MCF 10A (cell line): Measurements from ENCODE around the gene MCM5. TPM values are rescaled to one million over a fixed set of nuclear protein-coding genes. Genes with fewer than 3 reads are reported as not detected.

Source experiments
- BruUV-seq: library from RNA; stranded (reverse); fragments of 400-500 nt; replicated peaks from 2 replicates; lab custom pipeline; 2021; lab: Mats Ljungman, UMichigan
- CTCF ChIA-PET: fragments of 300-600 bp; sonication (Branson Sonifier 250); formaldehyde crosslinking; extraction: SDS; loops from one replicate; lab custom pipeline; 2021; ENCODE audit warnings: antibody characterized with exemption, inconsistent platforms; lab: Yijun Ruan, JAX
- POLR2A ChIA-PET: fragments of 300-600, 350-650 bp; sonication (Branson Sonifier 250); formaldehyde crosslinking; extraction: SDS; loops from one replicate; lab custom pipeline; 2020; ENCODE audit warnings: antibody characterized with exemption, inconsistent platforms; lab: Yijun Ruan, JAX
- DNase-seq: peaks from one replicate; pipeline ENCODE4 v3.0.0-alpha.2; 2018; ENCODE audit not compliant: unreplicated experiment
- H3K27ac Mint-ChIP-seq: one replicate; pipeline ENCODE4 v1.8.0; 2022; ENCODE audit warnings: mild to moderate bottlenecking, low read depth, mixed read lengths; ENCODE audit not compliant: unreplicated experiment
- H3K27me3 Mint-ChIP-seq: one replicate; pipeline ENCODE4 v1.8.0; 2022; ENCODE audit warnings: mixed read lengths; ENCODE audit not compliant: insufficient read depth, unreplicated experiment
- H3K36me3 Mint-ChIP-seq: one replicate; pipeline ENCODE4 v1.8.0; 2022; ENCODE audit warnings: mild to moderate bottlenecking, moderate library complexity, mixed read lengths; ENCODE audit not compliant: insufficient read depth, unreplicated experiment
- H3K4me1 Mint-ChIP-seq: one replicate; pipeline ENCODE4 v1.8.0; 2022; ENCODE audit warnings: mixed read lengths; ENCODE audit not compliant: insufficient read depth, unreplicated experiment
- H3K4me3 Mint-ChIP-seq: one replicate; pipeline ENCODE4 v1.8.0; 2022; ENCODE audit warnings: mild to moderate bottlenecking, moderate library complexity, mixed read lengths; ENCODE audit not compliant: unreplicated experiment
- H3K9me3 Mint-ChIP-seq: one replicate; pipeline ENCODE4 v1.8.0; 2022; ENCODE audit warnings: mixed read lengths; ENCODE audit not compliant: unreplicated experiment
- intact Hi-C: fragments of 100-400 bp; cut with micrococcal nuclease; formaldehyde crosslinking; loops from 2 replicates; pipeline ENCODE4 v1.14.1; 2022
- total RNA-seq: library from RNA; stranded (reverse); gene quantifications from 2 replicates; pipeline ENCODE4 v1.2.3, GENCODE V29; 2022
- TF ChIP-seq, protein P1 (sequence below): fragments of 200-600 bp; IDR thresholded peaks from one replicate; pipeline ENCODE4 v1.8.0; 2022; ENCODE audit warnings: antibody characterized with exemption, mild to moderate bottlenecking; ENCODE audit not compliant: unreplicated experiment

Gene MCM5
- total RNA-seq, 1 experiment from 2014 or later, result 35.0 TPM

DNA sequence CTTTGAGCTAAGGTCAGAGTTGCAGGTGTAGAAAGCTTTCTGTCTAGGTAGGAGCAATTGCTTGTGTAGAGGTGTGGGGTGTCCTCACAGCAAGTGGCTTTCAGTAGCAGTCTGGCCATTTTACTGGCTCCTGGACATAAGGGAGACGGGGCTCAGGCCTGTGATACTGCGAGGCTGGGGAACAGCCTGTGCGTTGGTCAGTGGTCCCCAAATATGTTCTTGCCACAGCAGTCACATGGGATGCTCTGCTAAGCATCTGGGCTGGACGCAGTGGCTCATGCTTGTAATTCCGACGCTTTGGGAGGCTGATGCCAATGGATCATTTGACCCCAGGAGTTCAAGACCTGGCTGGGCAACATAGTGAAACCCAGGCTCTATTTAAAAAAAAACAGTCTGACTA lies 1.9 kb downstream of the MCM5 start:
- no peaks in the 10 kb centered on the region for H3K9me3 Mint-ChIP-seq
- H3K4me1 Mint-ChIP-seq, result peaks cover 13% of the 10 kb centered on the region
- no peak overlapping the region for H3K27ac Mint-ChIP-seq
- intact Hi-C loops, result no loop called here
- no TSS peak for BruUV-seq
- H3K27me3 Mint-ChIP-seq, result no peaks in the 10 kb centered on the region
- TF ChIP-seq, protein P1, sequence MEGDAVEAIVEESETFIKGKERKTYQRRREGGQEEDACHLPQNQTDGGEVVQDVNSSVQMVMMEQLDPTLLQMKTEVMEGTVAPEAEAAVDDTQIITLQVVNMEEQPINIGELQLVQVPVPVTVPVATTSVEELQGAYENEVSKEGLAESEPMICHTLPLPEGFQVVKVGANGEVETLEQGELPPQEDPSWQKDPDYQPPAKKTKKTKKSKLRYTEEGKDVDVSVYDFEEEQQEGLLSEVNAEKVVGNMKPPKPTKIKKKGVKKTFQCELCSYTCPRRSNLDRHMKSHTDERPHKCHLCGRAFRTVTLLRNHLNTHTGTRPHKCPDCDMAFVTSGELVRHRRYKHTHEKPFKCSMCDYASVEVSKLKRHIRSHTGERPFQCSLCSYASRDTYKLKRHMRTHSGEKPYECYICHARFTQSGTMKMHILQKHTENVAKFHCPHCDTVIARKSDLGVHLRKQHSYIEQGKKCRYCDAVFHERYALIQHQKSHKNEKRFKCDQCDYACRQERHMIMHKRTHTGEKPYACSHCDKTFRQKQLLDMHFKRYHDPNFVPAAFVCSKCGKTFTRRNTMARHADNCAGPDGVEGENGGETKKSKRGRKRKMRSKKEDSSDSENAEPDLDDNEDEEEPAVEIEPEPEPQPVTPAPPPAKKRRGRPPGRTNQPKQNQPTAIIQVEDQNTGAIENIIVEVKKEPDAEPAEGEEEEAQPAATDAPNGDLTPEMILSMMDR, result no peak
- H3K36me3 Mint-ChIP-seq, result peaks cover 42% of the 10 kb centered on the region
- DNase-seq, result no peak
- POLR2A ChIA-PET, result no interaction called here
- H3K4me3 Mint-ChIP-seq, result no peak overlapping the region
- CTCF ChIA-PET, result interaction anchor here (0.6 kb wide), 1 partner anchor 27 kb away, joined by 3 read pairs; no protein-coding TSS in a partner anchor

DNA sequence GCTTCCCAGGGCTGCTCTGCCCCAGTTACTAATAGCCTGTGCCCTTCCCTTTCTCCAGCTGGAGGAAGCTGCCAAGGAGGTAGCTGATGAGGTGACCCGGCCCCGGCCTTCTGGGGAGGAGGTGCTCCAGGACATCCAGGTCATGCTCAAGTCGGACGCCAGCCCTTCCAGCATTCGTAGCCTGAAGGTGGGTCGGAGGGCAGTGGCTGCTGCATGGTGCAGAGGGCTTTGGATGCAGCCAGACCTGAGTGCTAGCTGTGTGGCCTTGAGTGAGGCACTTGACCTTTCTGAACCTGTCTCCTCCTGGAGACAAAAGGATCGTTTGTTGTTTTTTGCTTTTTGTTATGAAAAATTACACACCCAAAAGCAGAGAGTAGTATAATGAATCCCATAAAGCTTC lies 3.4 kb downstream of the MCM5 start:
- Mint-ChIP-seq H3K27me3 (no peaks in the 10 kb centered on the region), H3K4me3 (no peak overlapping the region), H3K4me1 (peaks cover 13% of the 10 kb centered on the region), H3K36me3 (peaks cover 54% of the 10 kb centered on the region), H3K27ac (no peak overlapping the region), H3K9me3 (no peaks in the 10 kb centered on the region)
- ChIA-PET CTCF (interaction anchor here (0.6 to 0.9 kb wide), 3 partner anchors 52 to 695 kb away, joined by 3 to 4 read pairs (median 3); no protein-coding TSS in a partner anchor), POLR2A (interaction anchor here (0.6 kb wide), 1 partner anchor 166 kb away, joined by 3 read pairs; no protein-coding TSS in a partner anchor)
- no TSS peak for BruUV-seq
- TF ChIP-seq, protein P1, result no peak
- intact Hi-C loops, result no loop called here
- no peak for DNase-seq

DNA sequence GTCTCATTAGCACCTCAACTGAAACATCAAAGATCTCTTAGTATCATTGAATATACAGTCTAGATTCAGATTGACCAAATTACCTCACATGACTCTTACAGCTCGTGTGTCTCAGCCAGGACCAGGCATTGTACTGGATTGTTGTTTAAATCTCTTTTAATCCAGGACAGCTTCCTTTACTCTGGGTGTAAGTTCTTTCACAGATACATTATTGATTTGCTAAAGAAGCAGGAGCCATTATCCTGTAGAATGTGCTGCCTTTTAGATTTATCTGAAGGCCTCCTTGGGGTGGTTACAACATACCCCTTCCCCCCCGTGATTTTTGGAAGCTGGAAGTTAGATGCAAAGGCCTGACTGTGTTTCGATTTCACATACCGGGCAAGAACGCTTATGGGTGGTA lies 4.2 kb downstream of the MCM5 start:
- Mint-ChIP-seq H3K4me1 (peaks cover 13% of the 10 kb centered on the region), H3K9me3 (no peaks in the 10 kb centered on the region), H3K4me3 (no peak overlapping the region), H3K27ac (no peak overlapping the region), H3K36me3 (peaks cover 59% of the 10 kb centered on the region), H3K27me3 (no peaks in the 10 kb centered on the region)
- intact Hi-C loops, result no loop called here
- ChIA-PET POLR2A (no interaction called here), CTCF (interaction anchor here (0.7 to 1.4 kb wide), 3 partner anchors 16 to 53 kb away, joined by 3 to 6 read pairs (median 4); no protein-coding TSS in a partner anchor)
- TF ChIP-seq, protein P1, result no peak
- no TSS peak for BruUV-seq
- DNase-seq, result no peak

DNA sequence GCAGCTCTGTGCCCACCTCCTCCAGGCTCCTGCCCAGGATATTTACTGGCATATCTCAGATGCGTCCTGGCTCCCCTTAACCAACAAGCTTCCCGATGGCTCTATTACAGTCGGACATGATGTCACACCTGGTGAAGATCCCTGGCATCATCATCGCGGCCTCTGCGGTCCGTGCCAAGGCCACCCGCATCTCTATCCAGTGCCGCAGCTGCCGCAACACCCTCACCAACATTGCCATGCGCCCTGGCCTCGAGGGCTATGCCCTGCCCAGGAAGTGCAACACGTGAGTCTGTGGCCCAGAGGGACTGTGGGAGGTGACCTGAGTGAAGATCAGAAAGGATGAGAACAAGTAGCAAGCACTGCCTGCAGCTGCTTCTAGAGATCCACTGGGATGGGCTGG lies 6.5 kb downstream of the MCM5 start:
- BruUV-seq, result no TSS peak
- Mint-ChIP-seq H3K9me3 (no peaks in the 10 kb centered on the region), H3K4me1 (peaks cover 2% of the 10 kb centered on the region), H3K36me3 (peaks cover 70% of the 10 kb centered on the region), H3K27me3 (no peaks in the 10 kb centered on the region), H3K4me3 (no peak overlapping the region), H3K27ac (no peak overlapping the region)
- DNase-seq, result no peak
- TF ChIP-seq, protein P1, result no peak
- POLR2A ChIA-PET, result no interaction called here
- intact Hi-C loops, result no loop called here
- CTCF ChIA-PET, result interaction anchor here (0.8 to 1.3 kb wide), 2 partner anchors 24 to 718 kb away, joined by 4 to 5 read pairs; no protein-coding TSS in a partner anchor
